GM19328 (cell line): ENCODE results near the gene SPC24.

Experiments
- ATAC-seq: cut with Tn5 transposase; IDR thresholded peaks from one replicate; pipeline ENCODE4 v1.9.1; 2021; ENCODE audit warnings: mild to moderate bottlenecking, moderate library complexity; ENCODE audit not compliant: unreplicated experiment

SPC24 gene, protein sequence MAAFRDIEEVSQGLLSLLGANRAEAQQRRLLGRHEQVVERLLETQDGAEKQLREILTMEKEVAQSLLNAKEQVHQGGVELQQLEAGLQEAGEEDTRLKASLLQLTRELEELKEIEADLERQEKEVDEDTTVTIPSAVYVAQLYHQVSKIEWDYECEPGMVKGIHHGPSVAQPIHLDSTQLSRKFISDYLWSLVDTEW

GRCh38 chr19:11155373-11156120, at the start of gene SPC24:
Gene SPC24, minus strand, starts transcription at chr19:11155782. Its CDS starts 6 bp downstream, at chr19:11155776.
- peak; percentile 94 for ATAC-seq

GRCh38 chr19:11204943-11205349, 49.4 kb upstream of the SPC24 start:
- ATAC-seq: no peak

DNA sequence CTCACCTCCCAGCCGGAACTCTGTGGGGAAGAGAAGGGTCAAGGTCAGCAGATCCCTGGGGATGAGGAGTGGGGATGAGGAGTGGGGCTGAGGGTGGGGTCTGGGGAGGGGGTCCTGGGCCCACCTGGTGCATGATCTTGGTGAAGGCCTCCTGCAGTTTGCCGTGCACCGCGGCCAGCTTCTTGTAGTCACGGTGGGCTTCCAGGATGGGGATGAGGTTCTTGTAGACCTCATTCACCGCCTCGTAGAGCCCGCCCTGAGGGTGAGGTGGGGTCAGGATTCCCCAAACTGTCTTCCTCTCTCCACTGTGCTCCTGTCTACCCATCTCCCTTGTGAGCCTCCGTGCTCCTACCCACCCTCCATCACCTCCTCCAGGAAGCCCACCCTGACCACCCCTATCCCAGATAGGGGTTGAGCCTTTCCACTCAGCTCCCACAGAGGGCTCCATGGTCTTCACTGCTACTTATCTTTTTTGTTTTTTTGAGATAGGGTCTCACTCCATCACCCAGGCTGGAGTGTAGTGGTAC, 48.6 kb upstream of the SPC24 start:
- no peak for ATAC-seq

DNA sequence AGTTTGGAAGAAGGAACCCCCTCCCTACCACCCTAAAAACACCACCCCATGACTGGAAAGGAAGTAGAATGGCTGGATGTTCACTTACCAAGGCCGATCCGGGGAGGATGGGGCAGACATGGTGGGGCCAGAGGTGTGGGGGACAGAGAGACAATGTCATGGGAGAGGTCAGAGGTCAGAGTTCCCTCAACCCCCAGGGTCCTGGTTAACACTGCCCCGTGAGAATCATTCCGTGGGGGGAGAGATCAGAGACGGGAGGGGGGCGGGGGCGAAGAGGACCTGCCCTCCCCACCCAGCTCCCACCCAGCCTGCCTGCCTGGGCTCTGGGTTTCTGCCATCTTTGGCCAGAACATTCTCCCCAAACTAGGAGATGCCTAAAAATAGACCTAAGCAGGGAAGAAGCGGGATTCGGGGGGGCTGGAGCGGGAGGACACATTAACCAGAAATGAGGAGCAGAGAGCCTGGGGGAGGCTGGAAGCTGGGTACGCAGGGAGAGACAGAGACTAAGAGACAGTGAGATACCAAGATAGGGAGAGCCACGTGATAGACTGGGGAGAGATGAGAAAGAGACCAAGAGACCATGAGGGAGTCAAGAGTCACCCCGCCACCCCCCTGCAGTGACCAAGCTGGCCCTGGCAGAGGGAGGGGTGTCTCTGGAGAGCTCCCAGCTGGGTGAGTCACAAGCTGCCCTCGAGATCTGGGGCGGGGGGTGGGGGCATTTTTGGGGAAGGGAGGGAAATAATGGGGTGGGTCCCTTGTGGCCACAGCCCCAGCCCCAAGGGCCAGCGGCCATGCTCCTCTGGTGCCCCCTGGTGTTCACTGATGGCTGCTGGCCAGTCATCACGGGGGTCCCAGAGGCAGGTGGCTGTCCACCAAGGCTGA, 47.9 kb upstream of the SPC24 start:
- no peak for ATAC-seq

DNA sequence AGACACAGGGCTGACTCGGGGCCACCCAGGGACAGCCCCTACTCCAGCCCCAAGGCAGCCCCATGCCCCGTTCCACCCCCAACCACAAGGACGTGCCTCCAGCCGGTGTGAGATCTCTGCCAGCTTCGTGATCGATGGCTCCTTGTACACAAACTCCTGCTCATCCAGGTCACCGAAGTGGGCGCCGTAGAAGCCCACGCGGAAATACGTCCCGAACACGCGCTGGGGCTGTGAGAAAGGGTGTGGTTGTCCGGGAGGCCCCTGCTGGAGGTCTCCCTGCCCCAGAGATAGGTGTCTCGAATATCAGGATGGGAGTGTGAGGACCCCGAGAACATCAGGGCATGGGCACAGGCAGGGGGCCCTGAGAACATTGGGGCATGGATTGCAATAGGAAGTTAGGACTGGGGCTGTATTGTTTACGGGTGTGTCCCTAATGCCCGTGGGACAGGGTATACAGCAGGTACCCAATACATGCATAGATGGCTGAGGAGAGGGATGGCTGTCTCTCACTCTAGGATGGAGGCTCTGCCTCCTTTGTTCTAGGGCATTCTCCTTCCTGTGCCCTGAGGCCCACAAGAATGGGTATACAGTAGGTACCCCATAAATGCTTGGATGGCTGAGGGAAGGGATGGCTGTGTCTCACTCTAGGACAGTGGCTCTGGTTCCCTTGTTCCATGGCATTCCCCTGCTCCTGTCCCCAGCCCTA, 47.1 kb upstream of the SPC24 start:
- no peak for ATAC-seq

DNA sequence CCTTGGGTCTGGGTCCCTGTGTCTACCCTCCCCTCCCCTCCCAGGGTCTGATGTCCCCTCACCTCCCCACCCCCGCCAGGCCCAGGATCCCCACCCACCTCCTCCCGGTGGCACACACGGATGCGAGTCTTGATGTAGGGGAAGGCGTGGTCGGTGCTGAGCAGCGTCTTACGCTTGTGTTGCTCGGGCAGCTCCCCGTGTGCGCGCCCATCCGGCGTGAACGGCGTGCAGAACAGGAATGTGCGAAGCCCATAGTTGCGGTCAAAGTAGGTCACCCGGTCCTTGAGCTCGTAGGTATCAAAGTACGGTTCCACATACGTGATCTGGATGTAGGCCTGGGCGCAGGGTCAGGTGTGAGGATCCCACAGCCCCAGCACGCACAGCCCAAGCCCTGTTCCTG, 46.2 kb upstream of the SPC24 start:
- ATAC-seq: no peak

GRCh38 chr19:11200931-11201330, 45.3 kb upstream of the SPC24 start:
- ATAC-seq: no peak

DNA sequence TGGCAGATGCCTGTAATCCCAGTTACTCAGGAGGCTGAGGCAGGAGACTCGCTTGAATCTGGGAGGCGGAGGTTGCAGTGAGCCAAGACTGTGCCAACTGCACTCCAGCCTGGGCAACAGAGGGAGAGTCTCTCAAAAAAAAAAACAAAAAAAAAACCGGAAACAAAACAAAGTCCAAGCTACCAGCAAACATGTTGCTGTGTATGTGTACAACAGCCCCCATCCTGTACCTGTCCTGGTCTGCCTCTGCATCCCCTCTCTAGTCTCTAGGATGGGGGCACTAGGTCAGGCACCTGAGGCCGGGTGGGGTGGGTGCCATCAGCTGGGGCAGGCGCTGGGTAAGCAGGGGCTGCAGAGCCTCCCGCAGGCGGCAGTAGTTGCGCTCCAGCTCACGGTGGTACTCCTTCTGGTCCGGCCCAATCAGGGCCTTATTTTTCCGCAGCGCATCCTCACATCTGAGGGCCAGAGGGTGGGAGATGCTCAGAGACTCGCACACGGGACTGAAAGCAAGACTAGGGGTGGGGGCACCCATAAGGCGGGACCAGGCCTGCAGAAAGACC, 44.5 kb upstream of the SPC24 start:
- ATAC-seq: no peak

GRCh38 chr19:11199517-11199916, 43.9 kb upstream of the SPC24 start:
- no peak for ATAC-seq

DNA sequence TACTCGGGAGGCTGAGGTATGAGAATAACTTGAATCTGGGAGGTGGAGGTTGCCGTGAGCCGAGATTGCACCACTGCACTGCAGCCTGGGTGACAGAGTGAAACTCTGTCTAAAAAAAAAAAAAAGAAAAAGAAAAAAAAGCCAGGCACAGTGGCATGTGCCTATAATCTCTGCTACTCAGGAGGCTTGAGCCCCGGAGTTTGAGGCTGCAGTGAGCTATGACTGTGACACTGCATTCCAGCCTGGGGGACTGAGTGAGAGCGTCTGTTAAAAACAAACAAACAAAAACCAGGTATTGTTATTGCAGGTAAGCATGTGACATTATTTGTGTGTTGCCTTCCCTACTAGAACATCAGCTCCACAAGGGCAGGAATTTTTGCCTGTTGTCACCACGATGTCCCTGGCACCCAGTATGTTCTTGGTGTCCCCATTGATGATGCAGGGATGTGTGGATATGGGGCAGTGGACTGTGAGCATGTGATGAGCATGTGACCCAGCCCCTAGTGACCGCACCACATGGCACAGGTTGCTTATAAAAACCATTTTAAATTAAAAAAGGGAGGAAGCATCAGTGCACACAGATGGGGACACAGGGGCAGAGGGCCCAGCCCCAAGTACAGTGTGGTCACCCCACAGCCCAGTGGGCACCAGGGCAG, 43.3 kb upstream of the SPC24 start:
- no peak for ATAC-seq

- no peak for ATAC-seq
These were observed 42.6 kb upstream of the SPC24 start for GRCh38 chr19:11198175-11198534.

DNA sequence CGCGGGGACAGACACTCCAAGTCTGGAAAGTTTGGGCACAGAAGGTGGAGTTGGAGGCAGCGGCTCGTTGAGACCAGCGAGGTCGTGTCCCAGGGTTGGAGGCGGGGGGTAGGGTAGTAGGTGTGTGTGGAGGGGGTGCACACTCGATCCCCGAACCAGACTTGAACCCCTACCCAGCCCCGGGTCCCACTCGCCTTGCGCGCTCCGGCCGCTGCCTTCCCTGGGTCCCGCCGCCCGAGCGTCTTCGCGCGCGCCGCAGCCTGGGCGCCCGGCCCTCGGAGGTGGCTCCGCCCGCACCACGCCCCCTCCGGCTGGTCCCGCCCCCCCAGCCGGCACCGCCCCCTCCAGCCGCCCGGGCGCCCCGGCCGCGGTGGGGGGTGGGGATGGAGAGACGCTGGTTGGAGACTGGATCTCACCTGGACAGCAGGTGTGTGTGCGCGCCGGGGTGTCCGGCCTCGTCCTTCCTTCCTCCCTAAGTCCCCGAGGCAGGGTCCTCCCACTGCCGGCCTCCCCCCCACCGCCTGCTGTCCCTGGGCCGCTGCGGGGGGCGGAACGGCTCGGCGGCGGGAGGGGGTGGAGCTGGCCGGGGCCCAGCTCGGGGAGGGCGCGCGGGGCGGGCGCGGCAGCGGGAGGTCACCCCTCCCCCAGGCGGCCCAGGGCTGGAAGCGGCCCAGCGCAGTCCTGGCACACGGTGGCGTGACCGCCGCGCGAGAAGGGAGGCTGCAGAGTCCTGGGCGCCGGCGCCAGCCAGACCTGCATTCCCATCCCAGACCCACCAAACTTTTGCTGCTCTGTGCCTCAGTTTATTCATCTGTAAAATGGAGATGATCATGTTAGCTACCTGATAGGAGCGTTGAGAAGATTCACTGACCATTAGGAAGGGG, 42.0 kb upstream of the SPC24 start, which contains the start of gene KANK2:
TSS of gene KANK2 (minus strand) at position 255 of the 884 bp plus-strand sequence. CDS start 3,034 bp downstream, outside the sequence.
- ATAC-seq: peak; percentile 75

GRCh38 chr19:11196406-11197287, 41.1 kb upstream of the SPC24 start:
- ATAC-seq: no peak

GRCh38 chr19:11195681-11196080, 40.1 kb upstream of the SPC24 start:
- no peak for ATAC-seq

GRCh38 chr19:11194656-11195558, 39.3 kb upstream of the SPC24 start:
- no peak for ATAC-seq

- ATAC-seq: no peak
These were observed 38.6 kb upstream of the SPC24 start for GRCh38 chr19:11194173-11194572.
